ENCODE measurements around the gene KLF13. TPM values are rescaled to one million over a fixed set of nuclear protein-coding genes. Genes with fewer than 3 reads are reported as not detected.

The KLF13 gene
- total RNA-seq, 4 donors from 2014 or later, result 18.3 to 50.2 (median 32.9) TPM

GRCh38 chr15:31387479-31388118 is 61.0 kb downstream of the KLF13 start:
- Histone ChIP-seq H3K9me3 (no peaks in the 10 kb centered on the region), H3K27ac (peak overlapping the region; percentile 85 to 96 (median 91)), H3K4me3 (peak overlapping the region in 3 of 4 donors; percentile 5 to 40 (median 28)), H3K4me1 (peaks cover 24 to 46% of the 10 kb centered on the region in 2 donors), H3K36me3 (no peaks in the 10 kb centered on the region), H3K27me3 (no peaks in the 10 kb centered on the region)
- in situ Hi-C loops (cut with MboI; ENCODE audit: low sequenced_read_pairs in 4 of 4) (no loop called here), intact Hi-C loops (cut with DNase I; ENCODE audit: low total_unique reads) (no loop called here)
- DNase-seq, result peak; percentile 77 to 92
- ATAC-seq, result peak; percentile 73 to 83
- TF ChIP-seq POLR2A (IDR thresholded peaks at IDR 0.05) (no peak), CTCF (IDR thresholded peaks at IDR 0.05 in 4 of 5, conservative IDR thresholded peaks at IDR 0.05 in 1 of 5) (no peak)

- in situ Hi-C loops (cut with MboI; ENCODE audit: low sequenced_read_pairs in 4 of 4) (no loop called here), intact Hi-C loops (cut with DNase I; ENCODE audit: low total_unique reads) (no loop called here)
- H3K4me1 ChIP-seq, result peaks cover 24 to 50% of the 10 kb centered on the region in 2 donors
- DNase-seq, result peak in 1 of 2 donors; percentile 11
- no peaks in the 10 kb centered on the region for H3K9me3 ChIP-seq
- ATAC-seq, result no peak
- no peaks in the 10 kb centered on the region for H3K36me3 ChIP-seq
- H3K27me3 ChIP-seq, result no peaks in the 10 kb centered on the region
- TF ChIP-seq CTCF (IDR thresholded peaks at IDR 0.05 in 4 of 5, conservative IDR thresholded peaks at IDR 0.05 in 1 of 5), result no peak
- TF ChIP-seq POLR2A (IDR thresholded peaks at IDR 0.05), result no peak
- H3K4me3 ChIP-seq, result peak overlapping the region in 1 of 4 donors; percentile 40
- peak overlapping the region; percentile 85 to 96 (median 91) for H3K27ac ChIP-seq
Measured at GRCh38 chr15:31389576-31389975, 62.9 kb downstream of the KLF13 start.

GRCh38 chr15:31390029-31390428 is 63.4 kb downstream of the KLF13 start:
- peaks cover 24 to 50% of the 10 kb centered on the region in 2 donors for H3K4me1 ChIP-seq
- no peak overlapping the region for H3K4me3 ChIP-seq

GRCh38 chr15:31390777-31391486 is 64.3 kb downstream of the KLF13 start:
- intact Hi-C loops (cut with DNase I; ENCODE audit: low total_unique reads), result no loop called here
- peaks cover 24 to 50% of the 10 kb centered on the region in 2 donors for H3K4me1 ChIP-seq
- H3K27ac ChIP-seq, result peak overlapping the region; percentile 85 to 96 (median 91)
- TF ChIP-seq CTCF (IDR thresholded peaks at IDR 0.05 in 4 of 5, conservative IDR thresholded peaks at IDR 0.05 in 1 of 5) (no peak), POLR2A (IDR thresholded peaks at IDR 0.05) (no peak)
- in situ Hi-C loops (cut with MboI; ENCODE audit: low sequenced_read_pairs in 4 of 4), result loop anchor here in 2 of 4 donors (10.0 kb wide), 2 partner anchors 56 to 176 kb away; no protein-coding TSS in a partner anchor
- peak overlapping the region; percentile 61 to 84 (median 73) for H3K4me3 ChIP-seq
- ATAC-seq (no peak), DNase-seq (no peak)
- H3K36me3 ChIP-seq, result no peaks in the 10 kb centered on the region
- no peaks in the 10 kb centered on the region for H3K9me3 ChIP-seq
- H3K27me3 ChIP-seq, result no peaks in the 10 kb centered on the region

More at GRCh38 chr15:31390029-31390428, 63.4 kb downstream of the KLF13 start:
- in situ Hi-C loops (cut with MboI; ENCODE audit: low sequenced_read_pairs in 4 of 4) (loop anchor here in 2 of 4 donors (10.0 kb wide), 2 partner anchors 55 to 175 kb away; no protein-coding TSS in a partner anchor), intact Hi-C loops (cut with DNase I; ENCODE audit: low total_unique reads) (no loop called here)
- DNase-seq (peak in 1 of 2 donors; percentile 25), ATAC-seq (no peak)
- H3K9me3 ChIP-seq, result no peaks in the 10 kb centered on the region
- H3K27me3 ChIP-seq, result no peaks in the 10 kb centered on the region
- peak in 2 of 5 experiments; percentile 9 to 19 for TF ChIP-seq CTCF (IDR thresholded peaks at IDR 0.05 in 4 of 5, conservative IDR thresholded peaks at IDR 0.05 in 1 of 5)
- TF ChIP-seq POLR2A (IDR thresholded peaks at IDR 0.05), result no peak
- no peaks in the 10 kb centered on the region for H3K36me3 ChIP-seq
- H3K27ac ChIP-seq, result peak overlapping the region; percentile 85 to 96 (median 91)
